Activated CD8-positive, alpha-beta T cell treated with anti-CD3 and anti-CD28 coated beads for 36 hours (primary cell): ENCODE measurements around the gene REELD1. TPM values are rescaled to one million over a fixed set of nuclear protein-coding genes. Genes with fewer than 3 reads are reported as not detected.

ENCODE experiments used
- ATAC-seq: fragments of 200-7000 bp; cut with Tn5 transposase; one replicate; pipeline ENCODE4 v1.10.0; 2021; ENCODE audit warnings: mild to moderate bottlenecking, moderate library complexity
- CTCF ChIA-PET: fragments of 350-600 bp; sonication (Branson Sonifier 250); formaldehyde crosslinking; loops from one replicate; lab custom pipeline; 2021; ENCODE audit warnings: antibody characterized with exemption; lab: Charles Lee
- POLR2A ChIA-PET: fragments of 350-600 bp; sonication (Branson Sonifier 250); formaldehyde crosslinking; loops from one replicate; lab custom pipeline; 2021; ENCODE audit warnings: antibody characterized with exemption; lab: Charles Lee
- DNase-seq: peaks from one replicate; pipeline ENCODE4 v3.0.0-alpha.2; 2020
- H3K27ac Mint-ChIP-seq: one replicate; pipeline ENCODE4 v1.8.0; 2021; ENCODE audit warnings: mild to moderate bottlenecking, mixed read lengths
- H3K27me3 Mint-ChIP-seq: one replicate; pipeline ENCODE4 v1.8.0; 2021; ENCODE audit warnings: mixed read lengths
- H3K36me3 Mint-ChIP-seq: one replicate; pipeline ENCODE4 v1.8.0; 2021; ENCODE audit warnings: low read depth, mixed read lengths
- H3K4me1 Mint-ChIP-seq: one replicate; pipeline ENCODE4 v1.8.0; 2021; ENCODE audit warnings: low read depth, mixed read lengths
- H3K4me3 Mint-ChIP-seq: one replicate; pipeline ENCODE4 v1.8.0; 2021; ENCODE audit warnings: mild to moderate bottlenecking, moderate library complexity, mixed read lengths
- H3K9me3 Mint-ChIP-seq: one replicate; pipeline ENCODE4 v1.8.0; 2021; ENCODE audit warnings: mixed read lengths
- intact Hi-C: fragments of 100-400 bp; cut with micrococcal nuclease; formaldehyde crosslinking; loops from one replicate; pipeline ENCODE4 v1.10.0; 2022
- total RNA-seq, 2 experiments: library from RNA; stranded (reverse); gene quantifications; one replicate each; pipeline ENCODE4 v1.2.3, GENCODE V29; 2021
- TF ChIP-seq, protein P1 (sequence below): fragments of 200-600 bp; IDR thresholded peaks from one replicate; pipeline ENCODE4 v1.8.0; 2022; ENCODE audit warnings: antibody characterized with exemption, mild to moderate bottlenecking

REELD1 gene
- total RNA-seq, 2 experiments from 2014 or later = 0.11 to 0.34 TPM

DNA sequence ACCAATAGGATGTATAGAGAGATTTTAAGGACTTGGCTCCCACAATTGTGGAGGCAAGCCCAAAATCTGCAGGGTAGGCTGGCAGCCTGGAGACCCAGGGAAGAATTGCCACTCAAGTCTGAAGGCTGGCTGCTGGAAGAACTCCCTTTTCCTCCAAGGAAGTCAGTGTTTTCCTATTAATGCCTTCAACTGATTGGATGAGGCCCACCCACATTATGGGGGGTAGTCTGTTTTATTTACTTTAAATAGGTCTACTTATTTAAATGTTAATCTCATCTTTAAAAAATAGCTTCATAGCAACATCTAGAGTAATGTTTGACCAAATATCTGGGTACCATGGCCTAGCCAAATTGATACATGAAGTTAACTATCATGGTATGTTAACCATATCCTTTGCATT is 20.1 kb upstream of the REELD1 start:
- TF ChIP-seq, protein P1, sequence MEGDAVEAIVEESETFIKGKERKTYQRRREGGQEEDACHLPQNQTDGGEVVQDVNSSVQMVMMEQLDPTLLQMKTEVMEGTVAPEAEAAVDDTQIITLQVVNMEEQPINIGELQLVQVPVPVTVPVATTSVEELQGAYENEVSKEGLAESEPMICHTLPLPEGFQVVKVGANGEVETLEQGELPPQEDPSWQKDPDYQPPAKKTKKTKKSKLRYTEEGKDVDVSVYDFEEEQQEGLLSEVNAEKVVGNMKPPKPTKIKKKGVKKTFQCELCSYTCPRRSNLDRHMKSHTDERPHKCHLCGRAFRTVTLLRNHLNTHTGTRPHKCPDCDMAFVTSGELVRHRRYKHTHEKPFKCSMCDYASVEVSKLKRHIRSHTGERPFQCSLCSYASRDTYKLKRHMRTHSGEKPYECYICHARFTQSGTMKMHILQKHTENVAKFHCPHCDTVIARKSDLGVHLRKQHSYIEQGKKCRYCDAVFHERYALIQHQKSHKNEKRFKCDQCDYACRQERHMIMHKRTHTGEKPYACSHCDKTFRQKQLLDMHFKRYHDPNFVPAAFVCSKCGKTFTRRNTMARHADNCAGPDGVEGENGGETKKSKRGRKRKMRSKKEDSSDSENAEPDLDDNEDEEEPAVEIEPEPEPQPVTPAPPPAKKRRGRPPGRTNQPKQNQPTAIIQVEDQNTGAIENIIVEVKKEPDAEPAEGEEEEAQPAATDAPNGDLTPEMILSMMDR = no peak
- H3K9me3 Mint-ChIP-seq = no peaks in the 10 kb centered on the region
- intact Hi-C loops = no loop called here
- no peak overlapping the region for H3K27ac Mint-ChIP-seq
- H3K27me3 Mint-ChIP-seq = no peaks in the 10 kb centered on the region
- ATAC-seq (no peak), DNase-seq (no peak)
- peaks cover 18% of the 10 kb centered on the region for H3K36me3 Mint-ChIP-seq
- CTCF ChIA-PET = no interaction called here
- no peak overlapping the region for H3K4me3 Mint-ChIP-seq
- H3K4me1 Mint-ChIP-seq = peaks cover 2% of the 10 kb centered on the region
- POLR2A ChIA-PET = no interaction called here

DNA sequence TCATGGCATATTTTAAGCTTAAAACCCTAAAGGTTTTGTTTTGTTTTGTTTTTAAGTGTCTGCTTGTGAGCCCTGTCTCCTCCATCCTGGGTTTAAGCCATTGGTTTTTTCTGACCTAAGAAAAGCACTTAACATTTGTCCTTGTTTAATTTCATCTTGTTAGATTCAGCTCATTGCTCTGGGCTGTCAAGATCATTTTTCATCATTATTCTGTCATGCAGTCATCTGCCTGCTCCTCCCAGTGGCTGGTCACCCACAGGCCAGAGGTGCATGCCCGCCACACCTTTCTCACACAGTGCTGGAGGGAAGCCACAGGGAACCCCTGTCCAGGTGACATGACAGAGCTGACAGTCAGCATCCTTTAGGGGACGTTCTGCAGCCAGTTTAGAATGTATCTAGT is 11.7 kb upstream of the REELD1 start:
- intact Hi-C loops = no loop called here
- Mint-ChIP-seq H3K36me3 (no peaks in the 10 kb centered on the region), H3K9me3 (no peaks in the 10 kb centered on the region), H3K4me1 (no peaks in the 10 kb centered on the region), H3K27ac (no peak overlapping the region), H3K4me3 (no peak overlapping the region), H3K27me3 (peaks cover 4% of the 10 kb centered on the region)
- TF ChIP-seq, protein P1 = no peak
- POLR2A ChIA-PET = no interaction called here
- ATAC-seq = no peak
- CTCF ChIA-PET = interaction anchor here (1.6 kb wide), 1 partner anchor 107 kb away, joined by 5 read pairs; no protein-coding TSS in a partner anchor
- no peak for DNase-seq

DNA sequence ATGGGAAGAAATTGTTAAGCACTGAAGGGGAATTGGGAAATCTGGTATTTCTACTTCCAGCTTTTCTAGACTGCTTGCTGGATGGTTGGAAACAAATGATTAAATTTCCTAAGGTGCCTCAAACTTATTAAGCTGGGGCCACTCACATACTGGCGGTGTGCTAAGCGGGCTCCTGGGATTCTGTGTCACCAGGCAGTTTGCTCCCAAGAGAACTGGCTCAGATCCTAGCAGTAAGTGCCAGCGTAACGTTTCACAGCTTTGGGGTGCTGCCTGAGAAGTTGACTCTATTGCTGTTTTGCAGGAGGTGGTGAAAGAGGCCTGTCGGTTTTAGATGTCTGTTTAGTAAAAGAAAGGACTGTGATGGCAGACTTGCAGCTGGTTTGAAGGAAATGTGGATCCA is 6.9 kb upstream of the REELD1 start:
- Mint-ChIP-seq H3K9me3 (no peaks in the 10 kb centered on the region), H3K4me3 (no peak overlapping the region), H3K27me3 (peaks cover 8% of the 10 kb centered on the region), H3K27ac (no peak overlapping the region), H3K36me3 (no peaks in the 10 kb centered on the region), H3K4me1 (no peaks in the 10 kb centered on the region)
- POLR2A ChIA-PET = no interaction called here
- ATAC-seq (no peak), DNase-seq (no peak)
- intact Hi-C loops = no loop called here
- TF ChIP-seq, protein P1 = no peak
- CTCF ChIA-PET = no interaction called here

DNA sequence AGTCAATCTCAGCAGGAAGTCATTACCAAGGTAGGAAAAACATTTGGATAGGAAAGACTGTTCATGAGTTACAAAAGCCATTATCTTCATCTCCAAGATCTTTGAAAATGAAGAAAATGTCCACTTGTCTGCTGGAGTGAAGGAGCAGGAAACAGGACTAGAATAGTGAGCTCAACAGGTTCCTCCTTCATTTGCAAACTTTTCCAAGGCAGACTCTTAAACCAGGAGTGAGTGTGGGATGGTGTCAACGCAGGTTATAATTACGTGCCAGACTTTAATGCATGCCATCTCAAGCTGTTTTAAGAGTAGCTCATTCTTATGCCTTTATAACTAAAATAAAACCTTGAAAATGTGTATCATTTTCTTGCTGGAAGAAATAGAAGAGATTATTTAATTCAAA is 3.4 kb upstream of the REELD1 start:
- no peak for ATAC-seq
- Mint-ChIP-seq H3K36me3 (no peaks in the 10 kb centered on the region), H3K4me3 (no peak overlapping the region), H3K27ac (no peak overlapping the region), H3K27me3 (peaks cover 8% of the 10 kb centered on the region), H3K4me1 (no peaks in the 10 kb centered on the region), H3K9me3 (no peaks in the 10 kb centered on the region)
- intact Hi-C loops = no loop called here
- ChIA-PET CTCF (no interaction called here), POLR2A (no interaction called here)
- DNase-seq = no peak
- TF ChIP-seq, protein P1 = no peak

DNA sequence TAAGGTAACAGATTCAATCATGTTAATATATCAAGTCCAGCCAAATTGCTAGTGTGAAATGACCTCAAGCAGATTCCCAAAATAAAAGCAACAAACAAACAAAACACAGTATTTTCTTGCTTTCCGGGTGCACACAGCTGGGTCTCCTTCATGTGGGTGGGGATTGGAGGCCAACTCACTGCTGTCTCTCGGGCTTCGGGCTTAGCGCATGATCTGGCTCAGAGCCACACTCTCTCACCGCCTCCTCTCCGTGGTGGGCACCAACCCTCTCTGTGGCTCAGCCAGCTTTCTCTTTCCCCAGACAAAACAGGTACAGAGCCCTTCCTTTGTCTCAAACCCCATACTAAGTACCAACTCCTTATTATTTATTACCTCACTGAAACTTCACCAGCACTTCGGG is 2.9 kb upstream of the REELD1 start:
- ChIA-PET POLR2A (interaction anchor here (0.5 kb wide), 1 partner anchor 389 kb away, joined by 3 read pairs; no protein-coding TSS in a partner anchor), CTCF (no interaction called here)
- Mint-ChIP-seq H3K4me3 (no peak overlapping the region), H3K36me3 (no peaks in the 10 kb centered on the region), H3K9me3 (no peaks in the 10 kb centered on the region), H3K27ac (no peak overlapping the region), H3K27me3 (peaks cover 8% of the 10 kb centered on the region), H3K4me1 (no peaks in the 10 kb centered on the region)
- TF ChIP-seq, protein P1 = no peak
- no peak for DNase-seq
- ATAC-seq = no peak
- intact Hi-C loops = no loop called here
